Mesenchymal stem cell (in vitro differentiated cells and primary cell): ENCODE results near the gene GPAT3.
A peak's percentile ranks its signal among the peaks of the same experiment; 100 is the strongest.

Experiments used
- DNase-seq: peaks from one replicate; pipeline ENCODE4 v3.0.0-alpha.2; 2013
- H2AFZ ChIP-seq: one replicate; pipeline ENCODE4 v1.6.1; 2013; ENCODE audit warnings: low read depth, mild to moderate bottlenecking, control low read depth, inconsistent platforms, low read length, moderate library complexity
- H2AK5ac ChIP-seq: 2 replicates; pipeline ENCODE4 v1.6.1; 2013; ENCODE audit warnings: low read length, moderate library complexity, mild to moderate bottlenecking, inconsistent platforms; ENCODE audit not compliant: severe bottlenecking
- H2BK120ac ChIP-seq: one replicate; pipeline ENCODE4 v1.6.1; 2013; ENCODE audit warnings: low read depth, mild to moderate bottlenecking, inconsistent platforms, low read length, moderate library complexity
- H2BK12ac ChIP-seq, 2 experiments: one replicate each; pipeline ENCODE4 v1.6.1; 2013; ENCODE audit warnings: inconsistent platforms in 2 of 2, low read length in 2 of 2, mild to moderate bottlenecking in 2 of 2, moderate library complexity in 2 of 2, control low read depth in 1 of 2
- H2BK15ac ChIP-seq: one replicate; pipeline ENCODE4 v1.6.1; 2013; ENCODE audit warnings: mild to moderate bottlenecking, low read depth, inconsistent platforms; ENCODE audit not compliant: poor library complexity, severe bottlenecking
- H2BK5ac ChIP-seq: 2 replicates; pipeline ENCODE4 v1.6.1; 2013; ENCODE audit warnings: low read depth, mild to moderate bottlenecking, low read length, control low read depth, inconsistent platforms; ENCODE audit not compliant: poor library complexity, severe bottlenecking
- H3K14ac ChIP-seq, 2 experiments: one replicate each; pipeline ENCODE4 v1.6.1; 2013; ENCODE audit warnings: inconsistent platforms in 2 of 2, low read length in 2 of 2, control low read depth in 1 of 2, mild to moderate bottlenecking in 1 of 2, moderate library complexity in 1 of 2
- H3K18ac ChIP-seq, 2 experiments: one replicate each; pipeline ENCODE4 v1.6.1; 2013; ENCODE audit warnings: inconsistent platforms in 2 of 2, low read length in 2 of 2, control low read depth in 1 of 2, low read depth in 1 of 2, mild to moderate bottlenecking in 1 of 2
- H3K23ac ChIP-seq, 2 experiments: one replicate each; pipeline ENCODE4 v1.6.1; 2013; ENCODE audit warnings: inconsistent platforms in 2 of 2, low read length in 2 of 2, mild to moderate bottlenecking in 2 of 2, moderate library complexity in 2 of 2, control low read depth in 1 of 2
- H3K27ac ChIP-seq: 2 replicates; pipeline ENCODE4 v1.5.1; 2013; ENCODE audit warnings: mild to moderate bottlenecking, moderate library complexity, low read length, control low read depth, inconsistent platforms; ENCODE audit not compliant: poor library complexity, severe bottlenecking
- H3K27me3 ChIP-seq, 2 experiments: 2 replicates each; pipeline versions ENCODE4 v1.6.1 to v1.7.0; 2013; ENCODE audit warnings: low read length in 2 of 2, mild to moderate bottlenecking in 2 of 2, moderate library complexity in 2 of 2, control low read depth in 1 of 2, inconsistent platforms in 1 of 2; ENCODE audit not compliant: control insufficient read depth in 1 of 2, insufficient read depth in 1 of 2
- H3K36me3 ChIP-seq, 2 experiments: 2 replicates each; pipeline versions ENCODE4 v1.6.1 to v1.7.0; 2013; ENCODE audit warnings: low read length in 2 of 2, control low read depth in 1 of 2, inconsistent platforms in 1 of 2, low read depth in 1 of 2, mild to moderate bottlenecking in 1 of 2; ENCODE audit not compliant: insufficient read depth in 2 of 2, control insufficient read depth in 1 of 2
- H3K4ac ChIP-seq, 2 experiments: one replicate each; pipeline ENCODE4 v1.6.1; 2013; ENCODE audit warnings: inconsistent platforms in 2 of 2, low read length in 2 of 2, mild to moderate bottlenecking in 2 of 2, moderate library complexity in 2 of 2, control low read depth in 1 of 2, low read depth in 1 of 2
- H3K4me1 ChIP-seq: 2 replicates; pipeline ENCODE4 v1.6.1; 2013; ENCODE audit warnings: low read depth, low read length, control low read depth; ENCODE audit not compliant: control insufficient read depth, insufficient read depth
- H3K4me2 ChIP-seq: 2 replicates; pipeline ENCODE4 v1.6.1; 2013; ENCODE audit warnings: low read length, mild to moderate bottlenecking, inconsistent platforms; ENCODE audit not compliant: poor library complexity, severe bottlenecking
- H3K4me3 ChIP-seq, 2 experiments: 2 replicates each; pipeline versions ENCODE4 v1.5.1 to v1.7.0; 2013; ENCODE audit warnings: low read length in 2 of 2, mild to moderate bottlenecking in 2 of 2, control low read depth in 1 of 2, low read depth in 1 of 2; ENCODE audit not compliant: insufficient read depth in 1 of 2
- H3K79me1 ChIP-seq: replicated peaks from 2 replicates; pipeline ENCODE4 v1.6.1; 2013; ENCODE audit warnings: mild to moderate bottlenecking, control low read depth, low read length, inconsistent platforms; ENCODE audit not compliant: poor library complexity, severe bottlenecking
- H3K9ac ChIP-seq: 2 replicates; pipeline ENCODE4 v1.7.0; 2013; ENCODE audit warnings: mild to moderate bottlenecking, low read length, moderate library complexity
- H3K9me3 ChIP-seq: 2 replicates; pipeline ENCODE4 v1.7.0; 2013; ENCODE audit warnings: mild to moderate bottlenecking, low read length; ENCODE audit not compliant: control insufficient read depth
- H4K8ac ChIP-seq: one replicate; pipeline ENCODE4 v1.6.1; 2013; ENCODE audit warnings: inconsistent platforms, mild to moderate bottlenecking, low read length, moderate library complexity
- H4K91ac ChIP-seq: one replicate; pipeline ENCODE4 v1.6.1; 2013; ENCODE audit warnings: mild to moderate bottlenecking, low read length, inconsistent platforms
- WGBS: methylation state at CpG from one replicate; pipeline ENCODE4 v1.1.7; 2013; ENCODE audit warnings: mixed read lengths; 5-methylcytosine and 5-hydroxymethylcytosine counted together

Gene GPAT3

DNA sequence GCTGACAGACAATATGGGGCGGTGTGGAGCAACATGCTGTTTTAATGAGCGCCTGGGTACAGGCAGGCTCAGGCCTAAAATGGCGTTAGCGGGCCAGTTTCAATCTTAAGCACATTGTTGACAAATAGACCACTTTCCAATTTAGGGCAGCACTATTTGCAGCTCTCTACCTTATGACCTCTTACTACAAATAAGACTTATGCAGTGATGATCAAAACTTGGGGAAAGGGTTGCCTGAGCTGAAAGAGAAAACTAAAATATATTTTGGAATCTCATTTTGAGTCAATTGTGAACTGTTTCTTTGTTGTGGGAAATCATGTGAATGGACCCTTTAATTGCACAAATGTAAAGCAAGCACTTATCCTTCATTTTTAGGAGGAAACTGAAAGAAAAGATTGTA lies 25.5 kb upstream of the GPAT3 start:
- Histone ChIP-seq H3K9me3 (no peaks in the 10 kb centered on the region), H3K79me1 (no peaks in the 10 kb centered on the region), H3K4me3 (no peak overlapping the region), H2BK5ac (no peak overlapping the region), H3K4me2 (no peak overlapping the region), H3K27me3 (no peaks in the 10 kb centered on the region), H2AK5ac (no peak overlapping the region), H3K4me1 (no peaks in the 10 kb centered on the region), H2BK12ac (no peak overlapping the region), H3K9ac (no peak overlapping the region), H2AFZ (no peak overlapping the region), H4K91ac (no peak overlapping the region), H3K27ac (no peak overlapping the region), H3K18ac (no peak overlapping the region), H3K23ac (no peak overlapping the region), H4K8ac (no peak overlapping the region), H3K14ac (no peak overlapping the region), H2BK15ac (no peak overlapping the region), H3K36me3 (no peaks in the 10 kb centered on the region), H2BK120ac (no peak overlapping the region), H3K4ac (no peak overlapping the region)
- WGBS, result 90% methylated on average over 4 of the region's 4 CpGs
- no peak for DNase-seq

DNA sequence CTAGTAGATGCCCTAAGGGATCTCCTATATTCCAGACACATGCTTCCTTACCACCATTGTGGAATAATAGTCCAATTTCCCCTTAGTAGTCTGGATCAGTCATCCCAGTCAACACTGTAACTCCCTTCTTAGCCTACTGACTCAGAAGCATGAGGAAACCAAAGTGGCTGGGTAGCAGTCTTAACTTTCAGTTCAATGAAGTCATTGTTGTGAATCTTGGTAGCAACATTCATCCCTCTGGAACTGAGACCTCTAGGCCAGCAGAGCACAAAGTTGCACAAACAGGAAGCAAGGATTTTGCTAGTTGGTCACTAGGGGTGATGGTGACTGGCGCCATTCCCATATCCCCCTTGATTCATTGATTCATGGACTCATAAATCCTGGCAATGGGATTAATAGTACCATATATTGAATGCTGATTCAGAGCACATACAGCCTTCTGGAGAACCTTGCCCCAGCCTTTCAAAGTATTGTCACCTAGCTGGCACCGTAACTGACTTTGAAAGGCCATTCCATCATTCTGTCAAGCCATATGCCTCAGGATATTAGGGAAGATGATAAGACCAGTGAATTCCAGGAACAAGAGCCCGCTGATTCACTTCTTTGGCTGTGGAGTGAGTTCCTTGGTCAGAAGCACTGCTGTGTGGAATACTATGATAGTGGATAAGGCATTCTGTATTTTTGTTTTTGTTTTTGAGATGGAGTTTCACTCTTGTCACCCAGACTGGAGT lies 19.7 kb upstream of the GPAT3 start:
- Histone ChIP-seq H4K91ac (no peak overlapping the region), H3K18ac (no peak overlapping the region), H3K4me2 (no peak overlapping the region), H4K8ac (no peak overlapping the region), H3K23ac (no peak overlapping the region), H3K14ac (no peak overlapping the region), H3K4ac (no peak overlapping the region), H2BK12ac (no peak overlapping the region), H2BK5ac (no peak overlapping the region), H3K9me3 (no peaks in the 10 kb centered on the region), H3K9ac (no peak overlapping the region), H2AK5ac (no peak overlapping the region), H3K27me3 (no peaks in the 10 kb centered on the region), H2BK15ac (no peak overlapping the region), H3K36me3 (no peaks in the 10 kb centered on the region), H3K27ac (no peak overlapping the region), H3K79me1 (no peaks in the 10 kb centered on the region), H2AFZ (no peak overlapping the region), H3K4me1 (no peaks in the 10 kb centered on the region), H3K4me3 (no peak overlapping the region), H2BK120ac (no peak overlapping the region)
- WGBS, result 65% methylated on average over 3 of the region's 3 CpGs
- DNase-seq, result peak; percentile 83

GRCh38 chr4:83522239-83522638 lies 13.7 kb upstream of the GPAT3 start:
- no peak overlapping the region for H2BK5ac ChIP-seq
- H3K9me3 ChIP-seq, result peaks cover 5% of the 10 kb centered on the region
- no peaks in the 10 kb centered on the region for H3K36me3 ChIP-seq
- 65% methylated on average over 3 of the region's 3 CpGs for WGBS
- H3K4me3 ChIP-seq, result no peak overlapping the region
- no peak for DNase-seq
- no peaks in the 10 kb centered on the region for H3K27me3 ChIP-seq
- no peak overlapping the region for H3K4me2 ChIP-seq
- no peak overlapping the region for H2AFZ ChIP-seq
- H4K91ac ChIP-seq, result no peak overlapping the region
- H3K18ac ChIP-seq, result no peak overlapping the region
- no peak overlapping the region for H2BK12ac ChIP-seq
- no peak overlapping the region for H3K4ac ChIP-seq
- no peak overlapping the region for H3K27ac ChIP-seq
- no peak overlapping the region for H4K8ac ChIP-seq
- no peaks in the 10 kb centered on the region for H3K4me1 ChIP-seq
- no peak overlapping the region for H2BK15ac ChIP-seq
- no peaks in the 10 kb centered on the region for H3K79me1 ChIP-seq
- H2BK120ac ChIP-seq, result no peak overlapping the region
- no peak overlapping the region for H3K9ac ChIP-seq
- no peak overlapping the region for H2AK5ac ChIP-seq
- no peak overlapping the region for H3K14ac ChIP-seq
- H3K23ac ChIP-seq, result no peak overlapping the region

GRCh38 chr4:83527671-83528070 lies 8.2 kb upstream of the GPAT3 start:
- no peak overlapping the region for H2BK12ac ChIP-seq
- peaks cover 4% of the 10 kb centered on the region in 2 experiments for H3K27me3 ChIP-seq
- H3K23ac ChIP-seq, result no peak overlapping the region
- no peak overlapping the region for H3K14ac ChIP-seq
- peaks cover 7% of the 10 kb centered on the region for H3K9me3 ChIP-seq
- H2BK120ac ChIP-seq, result no peak overlapping the region
- no peak overlapping the region for H3K4me3 ChIP-seq
- H3K27ac ChIP-seq, result no peak overlapping the region
- H3K36me3 ChIP-seq, result no peaks in the 10 kb centered on the region
- H2BK5ac ChIP-seq, result no peak overlapping the region
- H2AFZ ChIP-seq, result no peak overlapping the region
- H2AK5ac ChIP-seq, result no peak overlapping the region
- H2BK15ac ChIP-seq, result no peak overlapping the region
- H3K4me1 ChIP-seq, result no peaks in the 10 kb centered on the region
- no peak overlapping the region for H3K18ac ChIP-seq
- no peak overlapping the region for H3K9ac ChIP-seq
- no peak for DNase-seq
- no peak overlapping the region for H4K8ac ChIP-seq
- no peaks in the 10 kb centered on the region for H3K79me1 ChIP-seq
- H4K91ac ChIP-seq, result no peak overlapping the region
- no peak overlapping the region for H3K4ac ChIP-seq
- WGBS, result 71% methylated on average over 2 of the region's 2 CpGs
- no peak overlapping the region for H3K4me2 ChIP-seq
